Activated CD4-positive, CD25-positive, alpha-beta regulatory T cell (primary cell): ENCODE measurements around the gene F3.

ENCODE experiments used
- DNase-seq, 4 experiments: peaks; one replicate each; lab custom pipeline; 2025; lab: John Stamatoyannopoulos, UW

Gene F3

DNA sequence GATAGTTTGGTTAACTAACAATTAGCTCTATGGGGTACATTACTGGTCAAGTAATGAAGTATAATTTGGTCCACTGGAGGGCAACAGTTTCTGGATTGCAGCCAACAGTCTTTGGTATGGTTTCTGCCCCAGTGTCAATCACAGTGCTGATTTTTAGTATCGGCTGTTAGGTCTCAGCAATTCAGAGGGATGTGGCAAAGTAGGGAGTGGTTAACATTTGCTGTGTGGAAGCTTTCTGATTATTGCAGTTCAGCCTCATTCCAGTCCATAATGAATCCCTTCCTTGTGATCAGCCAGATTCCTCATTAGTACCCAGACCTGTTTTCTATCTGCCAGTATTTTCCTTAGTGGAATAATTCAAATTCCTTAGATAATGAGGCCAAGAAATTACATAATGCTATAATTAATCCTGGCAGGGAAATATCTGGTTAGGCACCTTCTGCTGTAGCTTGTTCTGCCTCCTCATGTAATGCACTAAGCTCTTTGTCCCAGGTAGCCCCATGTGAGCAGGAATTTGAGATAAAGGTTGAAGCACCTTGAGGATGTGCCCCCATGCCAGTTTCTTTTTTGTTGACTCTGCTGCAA, 14.0 kb downstream of the F3 start:
- DNase-seq = no peak

GRCh38 chr1:94526152-94526980, 15.2 kb downstream of the F3 start:
- DNase-seq = no peak

DNA sequence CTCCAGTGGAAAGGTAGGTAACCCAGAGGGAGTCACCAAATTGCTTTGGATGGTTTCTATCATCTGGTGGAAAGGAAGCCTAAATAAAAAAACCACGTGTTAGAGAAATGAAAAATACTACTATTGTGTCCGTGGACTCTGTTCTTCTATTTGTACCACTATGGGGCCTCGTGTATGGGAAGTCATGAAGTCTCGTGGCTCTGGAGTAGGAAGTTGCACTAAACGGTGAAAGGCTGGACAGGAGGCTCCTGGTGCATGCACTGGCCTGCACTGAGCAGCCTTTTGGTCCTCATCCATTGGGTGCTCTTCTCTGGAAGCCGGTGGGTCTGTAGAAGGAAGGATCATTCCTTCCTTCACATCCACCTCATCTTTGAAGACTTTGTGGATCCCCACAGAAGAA, 17.0 kb downstream of the F3 start:
- no peak for DNase-seq

- no peak for DNase-seq
Measured at GRCh38 chr1:94522304-94522703, 19.3 kb downstream of the F3 start.

DNA sequence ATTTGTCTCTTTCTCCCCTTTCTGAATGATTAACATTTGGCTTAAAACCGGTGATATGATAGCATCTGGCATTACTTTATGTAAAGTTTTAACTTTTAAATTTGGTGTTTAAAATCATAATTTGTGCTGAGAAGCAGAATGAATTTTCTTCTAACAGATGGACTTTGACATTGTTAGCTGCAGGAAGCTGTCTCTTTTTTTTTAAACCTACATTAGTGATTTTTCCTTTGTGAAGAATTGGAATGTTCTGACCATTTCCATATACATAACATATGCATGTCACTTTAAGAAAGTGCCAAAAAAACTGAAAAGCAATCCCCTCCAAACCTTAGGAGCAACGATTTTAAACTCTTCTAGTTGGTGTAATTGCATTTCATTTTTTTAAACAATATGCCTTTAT, 22.2 kb downstream of the F3 start:
- no peak for DNase-seq

GRCh38 chr1:94515296-94515947, 26.1 kb downstream of the F3 start:
- no peak for DNase-seq

- DNase-seq = no peak
Measured at GRCh38 chr1:94514095-94514727, 27.3 kb downstream of the F3 start.

- DNase-seq = no peak
Measured at GRCh38 chr1:94512816-94513215, 28.7 kb downstream of the F3 start.

DNA sequence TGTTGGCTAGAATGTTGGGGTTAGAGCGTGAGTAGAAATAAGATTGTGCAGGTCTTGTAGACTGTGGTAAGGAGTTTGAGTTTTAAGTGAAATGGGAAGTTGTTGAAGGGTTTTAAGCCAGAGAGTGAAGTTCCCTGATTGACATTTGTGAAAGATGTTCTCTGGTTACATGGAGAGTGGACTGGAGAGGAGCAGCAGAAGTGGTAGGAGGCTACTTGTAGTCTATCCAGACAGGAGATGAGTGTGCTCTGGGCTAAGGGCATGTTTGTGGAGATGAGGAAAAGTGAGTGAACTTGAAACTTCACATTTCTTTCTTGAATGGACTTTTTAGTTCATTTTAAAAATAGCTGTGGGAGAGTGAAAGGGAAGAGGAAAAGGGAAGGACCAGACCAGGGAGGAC, 37.0 kb downstream of the F3 start:
- no peak for DNase-seq

DNA sequence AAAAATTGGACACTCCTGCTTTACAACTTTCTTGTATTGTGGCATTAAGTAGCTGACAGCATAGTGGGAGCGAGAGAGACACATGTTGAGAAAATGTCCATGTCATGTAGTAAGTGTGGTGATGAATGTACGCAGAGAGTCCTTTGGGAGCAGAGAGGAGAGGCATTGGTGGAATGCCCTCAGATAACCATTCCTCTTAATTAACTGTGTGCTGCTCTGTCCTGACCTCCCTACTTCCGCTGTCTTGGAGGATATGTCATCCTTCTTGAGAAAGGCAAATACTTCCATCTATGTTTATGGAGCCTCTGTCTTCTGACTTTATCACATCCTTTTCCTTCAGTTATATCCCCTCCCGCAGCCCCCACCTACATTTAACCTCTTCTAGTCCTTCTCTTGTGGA, 38.4 kb downstream of the F3 start:
- no peak for DNase-seq

DNA sequence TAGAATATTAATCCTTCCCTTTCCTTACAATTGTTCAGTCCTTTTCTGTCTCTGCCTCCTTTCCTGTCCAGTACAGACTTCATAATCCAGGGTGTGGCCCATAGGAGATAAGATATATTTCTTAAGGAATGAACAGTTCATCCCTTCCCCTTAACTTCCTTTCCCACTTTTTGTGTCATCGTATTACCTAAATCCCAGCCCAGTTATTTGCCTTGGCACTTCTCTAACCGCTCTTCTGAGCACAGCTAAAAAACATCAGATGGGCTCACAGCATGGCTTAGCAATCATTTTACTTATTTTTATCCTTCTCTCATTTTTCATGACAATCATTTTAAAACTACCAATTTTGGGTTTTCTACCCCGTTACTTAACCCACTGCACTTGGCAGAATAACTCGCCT, 39.6 kb downstream of the F3 start:
- no peak for DNase-seq

DNA sequence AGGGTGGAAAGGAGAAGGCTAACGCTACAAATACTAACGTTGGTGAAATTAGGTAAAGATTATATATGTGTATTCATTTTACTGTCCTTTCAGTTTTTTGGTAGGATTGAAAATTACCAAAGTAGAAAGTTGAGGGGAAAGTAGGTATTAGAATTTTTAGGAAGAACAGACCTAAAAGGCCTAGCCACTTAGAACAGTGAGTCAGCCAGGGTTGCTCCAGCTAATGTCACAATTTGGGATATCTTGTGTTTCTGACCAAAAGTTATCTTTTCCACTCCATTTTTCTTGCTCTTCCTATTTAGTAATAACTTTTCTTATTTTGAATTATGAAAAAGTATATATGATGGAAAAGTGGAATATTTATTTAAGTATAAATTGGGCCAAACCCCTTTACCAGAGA, 40.1 kb downstream of the F3 start:
- DNase-seq = no peak

- no peak for DNase-seq
Measured at GRCh38 chr1:94496076-94496755, 45.3 kb downstream of the F3 start.

DNA sequence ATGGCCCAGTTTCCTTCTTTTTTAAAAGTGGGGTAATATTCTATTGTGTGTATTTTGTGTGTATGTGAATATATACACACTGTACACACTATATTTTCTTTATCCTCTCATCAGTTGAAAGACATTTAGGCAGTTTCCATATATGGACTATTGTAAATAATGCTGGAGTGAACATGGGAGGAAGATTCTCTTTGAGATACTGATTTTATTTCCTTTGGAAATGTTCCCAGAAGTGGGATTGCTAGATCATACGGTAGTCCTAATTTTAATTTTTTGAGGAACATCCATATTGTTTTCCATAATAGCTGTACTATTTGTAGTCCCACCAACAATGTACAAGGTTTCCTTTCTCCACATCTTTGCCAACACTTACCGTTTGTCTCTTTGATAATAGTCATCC, 51.0 kb downstream of the F3 start:
- no peak for DNase-seq

- no peak for DNase-seq
Measured at GRCh38 chr1:94486990-94487389, 54.6 kb downstream of the F3 start.

DNA sequence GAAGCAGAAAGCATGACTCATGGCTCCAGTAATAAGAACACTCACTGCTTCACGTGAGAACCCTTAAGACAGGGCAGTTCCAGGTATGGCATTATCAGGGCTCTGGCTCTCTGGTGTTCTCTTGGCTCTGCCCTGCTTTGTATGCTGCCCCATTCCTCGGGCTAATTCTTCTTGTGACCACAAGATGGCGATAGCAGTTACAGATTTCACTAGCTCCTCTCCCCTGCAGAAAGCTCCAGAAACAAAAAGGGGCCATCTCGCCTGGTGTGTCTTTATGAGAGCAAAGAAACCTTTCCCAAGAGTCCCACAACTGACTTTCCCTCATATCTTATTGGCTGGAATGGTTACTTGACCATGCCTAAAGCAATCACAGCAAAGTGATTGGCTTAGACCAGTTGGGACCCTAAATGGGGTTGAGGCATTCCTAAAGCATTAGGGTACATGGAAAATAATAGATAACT, 60.1 kb downstream of the F3 start:
- peak in 1 of 4 experiments; percentile 1 for DNase-seq

- DNase-seq = no peak
Measured at GRCh38 chr1:94479682-94480081, 61.9 kb downstream of the F3 start.
